Neutrophil (primary cell): Measurements from ENCODE around the gene STK11IP.

Experiments
- H3K27ac ChIP-seq: fragments of 200-600 bp; sonication (generic); 2 replicates; pipeline ENCODE4 v1.5.1; 2016; ENCODE audit warnings: mild to moderate bottlenecking, moderate library complexity
- H3K27me3 ChIP-seq: fragments of 200-600 bp; sonication (generic); 2 replicates; pipeline ENCODE4 v1.6.0; 2016; ENCODE audit warnings: mild to moderate bottlenecking
- H3K36me3 ChIP-seq: fragments of 200-600 bp; sonication (generic); 2 replicates; pipeline ENCODE4 v1.5.1; 2017
- H3K4me1 ChIP-seq, 2 experiments: fragments of 200-600 bp in 1 of 2; sonication (generic) in 1 of 2; 1 replicate in 1 of 2; 2 replicates in 1 of 2; pipeline versions ENCODE4 v1.5.1 to v1.6.1; 2013 to 2016; ENCODE audit warnings: low read depth in 1 of 2, low read length in 1 of 2, mild to moderate bottlenecking in 1 of 2, moderate library complexity in 1 of 2; ENCODE audit not compliant: control insufficient read depth in 1 of 2, insufficient read depth in 1 of 2
- H3K4me3 ChIP-seq, 2 experiments: fragments of 200-600 bp in 1 of 2; sonication (generic) in 1 of 2; 1 replicate in 1 of 2; 2 replicates in 1 of 2; pipeline ENCODE4 v1.5.1; 2013 to 2016; ENCODE audit warnings: low read depth in 1 of 2, low read length in 1 of 2, mild to moderate bottlenecking in 1 of 2, moderate library complexity in 1 of 2
- H3K9me3 ChIP-seq: fragments of 200-600 bp; sonication (generic); 2 replicates; pipeline ENCODE4 v1.5.1; 2016
- TF ChIP-seq, protein P1 (sequence below): fragments of 200-600 bp; sonication (generic); IDR thresholded peaks from 2 replicates; pipeline ENCODE4 v1.5.1; 2016; ENCODE audit warnings: antibody characterized with exemption

STK11IP gene

DNA sequence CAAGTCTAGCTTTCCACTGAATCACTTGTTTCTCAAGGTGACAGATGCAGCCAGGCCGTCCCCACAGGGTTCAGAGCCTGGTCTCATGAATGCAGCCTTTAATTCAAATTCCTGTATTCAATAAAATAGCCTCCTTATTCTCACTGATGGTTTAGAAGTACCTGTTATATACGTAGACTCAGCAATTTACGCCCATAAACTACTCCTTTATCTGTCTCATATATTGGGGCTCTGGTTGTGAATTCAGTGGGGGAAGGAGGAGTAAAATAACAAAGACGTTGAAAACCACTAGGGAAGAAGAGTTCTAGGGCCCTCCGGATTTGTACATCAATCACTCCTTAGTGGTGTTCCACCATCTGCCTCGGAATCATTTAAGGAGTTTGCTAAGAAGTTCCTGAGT lies 28.0 kb upstream of the STK11IP start:
- Histone ChIP-seq H3K9me3 (no peaks in the 10 kb centered on the region), H3K27ac (no peak overlapping the region), H3K36me3 (no peaks in the 10 kb centered on the region), H3K27me3 (peaks cover 75% of the 10 kb centered on the region), H3K4me3 (no peak overlapping the region), H3K4me1 (peaks cover 0 to 10% of the 10 kb centered on the region in 2 experiments)
- TF ChIP-seq, protein P1, sequence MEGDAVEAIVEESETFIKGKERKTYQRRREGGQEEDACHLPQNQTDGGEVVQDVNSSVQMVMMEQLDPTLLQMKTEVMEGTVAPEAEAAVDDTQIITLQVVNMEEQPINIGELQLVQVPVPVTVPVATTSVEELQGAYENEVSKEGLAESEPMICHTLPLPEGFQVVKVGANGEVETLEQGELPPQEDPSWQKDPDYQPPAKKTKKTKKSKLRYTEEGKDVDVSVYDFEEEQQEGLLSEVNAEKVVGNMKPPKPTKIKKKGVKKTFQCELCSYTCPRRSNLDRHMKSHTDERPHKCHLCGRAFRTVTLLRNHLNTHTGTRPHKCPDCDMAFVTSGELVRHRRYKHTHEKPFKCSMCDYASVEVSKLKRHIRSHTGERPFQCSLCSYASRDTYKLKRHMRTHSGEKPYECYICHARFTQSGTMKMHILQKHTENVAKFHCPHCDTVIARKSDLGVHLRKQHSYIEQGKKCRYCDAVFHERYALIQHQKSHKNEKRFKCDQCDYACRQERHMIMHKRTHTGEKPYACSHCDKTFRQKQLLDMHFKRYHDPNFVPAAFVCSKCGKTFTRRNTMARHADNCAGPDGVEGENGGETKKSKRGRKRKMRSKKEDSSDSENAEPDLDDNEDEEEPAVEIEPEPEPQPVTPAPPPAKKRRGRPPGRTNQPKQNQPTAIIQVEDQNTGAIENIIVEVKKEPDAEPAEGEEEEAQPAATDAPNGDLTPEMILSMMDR, result no peak

DNA sequence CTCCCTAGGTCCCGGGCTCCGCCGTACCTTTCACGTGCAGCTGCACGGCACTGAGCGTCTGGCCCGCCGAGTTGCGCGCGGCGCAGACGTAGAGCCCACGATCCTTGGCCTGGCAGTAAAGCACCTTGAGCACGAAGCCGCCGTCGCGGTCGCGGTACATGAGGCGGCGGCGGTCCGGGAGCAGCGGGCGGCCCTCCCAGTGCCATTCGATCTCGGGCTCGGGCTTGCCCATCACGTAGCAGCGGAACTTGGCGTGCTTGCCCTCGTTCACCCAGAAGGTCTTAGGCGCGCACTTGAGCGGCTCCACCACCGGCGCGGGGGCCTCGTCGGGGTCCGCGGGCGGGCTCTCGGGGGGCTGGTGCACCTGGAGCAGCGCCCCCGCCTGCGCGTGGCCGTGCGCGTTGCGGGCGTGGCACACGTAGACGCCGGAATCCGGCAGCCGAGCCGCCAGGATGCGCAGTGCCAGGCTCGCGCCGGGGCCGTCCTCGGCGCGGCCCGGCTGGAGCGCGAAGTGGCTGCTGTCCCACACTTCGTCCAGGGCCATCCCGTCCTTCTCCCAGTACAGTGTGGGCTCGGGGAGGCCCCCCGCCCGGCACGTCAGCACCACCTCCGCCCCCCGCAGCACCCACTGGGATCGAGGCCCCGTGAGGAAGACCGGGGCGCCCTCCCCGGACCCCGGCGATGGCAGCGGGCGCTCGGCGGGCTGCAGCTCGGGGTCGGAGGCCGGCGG lies 27.3 kb upstream of the STK11IP start:
- Histone ChIP-seq H3K4me3 (no peak overlapping the region), H3K27me3 (peaks cover 82% of the 10 kb centered on the region), H3K36me3 (no peaks in the 10 kb centered on the region), H3K27ac (no peak overlapping the region), H3K4me1 (peaks cover 0 to 10% of the 10 kb centered on the region in 2 experiments), H3K9me3 (no peaks in the 10 kb centered on the region)
- TF ChIP-seq, protein P1, result no peak

DNA sequence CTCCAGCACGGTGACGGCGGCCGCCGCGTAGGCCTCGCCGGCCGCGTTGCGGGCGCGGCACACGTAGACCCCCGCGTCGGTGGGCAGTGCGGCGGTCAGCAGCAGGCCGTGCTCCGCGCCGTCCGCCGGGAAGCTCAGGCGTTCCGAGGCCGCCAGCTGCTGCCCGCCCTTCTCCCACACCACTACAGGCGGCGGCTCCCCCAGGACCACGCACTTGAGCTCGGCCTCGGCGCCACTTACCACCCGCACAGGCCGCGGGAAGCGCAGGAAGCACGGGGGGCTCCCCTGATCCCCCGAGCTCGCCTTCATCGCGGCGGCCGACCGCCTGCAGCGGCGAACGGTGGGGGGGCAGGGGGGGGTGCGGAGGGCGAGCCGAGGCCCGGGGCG lies 26.7 kb upstream of the STK11IP start:
- Histone ChIP-seq H3K4me3 (no peak overlapping the region), H3K4me1 (peaks cover 0 to 10% of the 10 kb centered on the region in 2 experiments), H3K36me3 (no peaks in the 10 kb centered on the region), H3K27me3 (peaks cover 88% of the 10 kb centered on the region), H3K9me3 (no peaks in the 10 kb centered on the region), H3K27ac (no peak overlapping the region)
- TF ChIP-seq, protein P1, result no peak

DNA sequence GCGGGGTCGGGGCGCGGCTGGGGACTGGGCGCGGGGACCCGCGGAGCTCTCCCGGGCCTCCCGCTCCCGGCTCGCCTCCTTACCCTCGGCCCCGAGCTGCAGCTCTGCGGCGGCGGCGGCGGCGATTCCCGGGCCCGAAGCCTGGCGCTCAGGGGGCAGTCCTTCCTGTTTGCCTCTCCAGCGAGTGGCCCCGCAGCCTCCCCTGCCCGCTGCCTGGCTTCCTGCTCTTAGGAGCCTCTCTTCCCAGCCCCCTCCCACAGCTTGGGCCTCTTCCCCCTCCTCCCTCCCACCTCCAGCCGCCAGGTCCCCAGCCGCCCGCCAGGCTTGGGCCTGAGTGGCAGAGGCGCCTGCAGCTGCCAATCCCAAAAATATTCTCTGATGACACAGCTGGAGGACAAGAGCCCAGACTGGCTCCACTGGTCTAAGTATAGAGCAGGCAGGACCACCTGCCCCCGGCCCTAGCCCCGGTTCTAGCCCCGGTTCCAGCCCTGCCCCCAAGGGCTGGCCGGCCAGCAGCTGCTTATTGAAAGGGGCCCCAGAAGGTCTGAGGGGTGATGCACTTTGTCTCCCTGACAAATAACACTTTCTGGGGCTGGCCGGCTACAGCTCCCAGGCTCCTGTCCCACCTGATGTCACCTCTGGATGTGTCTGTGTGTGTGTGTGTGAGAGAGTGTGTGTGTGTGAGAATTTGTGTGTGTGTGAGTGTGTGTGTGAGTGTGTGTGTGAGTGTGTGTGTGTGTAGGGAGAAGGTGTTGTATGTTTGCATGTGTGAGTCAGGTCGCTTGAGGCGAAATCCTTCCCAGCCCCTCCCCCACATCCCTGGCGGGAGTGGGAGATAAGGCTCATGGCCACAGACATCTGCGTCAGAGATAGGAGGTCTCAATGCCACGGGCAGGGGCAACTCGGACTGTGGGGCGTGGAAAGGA lies 26.1 kb upstream of the STK11IP start, which contains the start of gene OBSL1:
Gene OBSL1 (minus strand): TSS at position 229 of the 926 bp plus-strand sequence. CDS start 307 bp downstream, outside the sequence.
- Histone ChIP-seq H3K36me3 (no peaks in the 10 kb centered on the region), H3K27me3 (peaks cover 94% of the 10 kb centered on the region), H3K9me3 (no peaks in the 10 kb centered on the region), H3K4me3 (no peak within 1 kb of the TSS), H3K27ac (no peak within 1 kb of the TSS), H3K4me1 (peaks cover 0 to 10% of the 10 kb centered on the region in 2 experiments)
- TF ChIP-seq, protein P1, result no peak

DNA sequence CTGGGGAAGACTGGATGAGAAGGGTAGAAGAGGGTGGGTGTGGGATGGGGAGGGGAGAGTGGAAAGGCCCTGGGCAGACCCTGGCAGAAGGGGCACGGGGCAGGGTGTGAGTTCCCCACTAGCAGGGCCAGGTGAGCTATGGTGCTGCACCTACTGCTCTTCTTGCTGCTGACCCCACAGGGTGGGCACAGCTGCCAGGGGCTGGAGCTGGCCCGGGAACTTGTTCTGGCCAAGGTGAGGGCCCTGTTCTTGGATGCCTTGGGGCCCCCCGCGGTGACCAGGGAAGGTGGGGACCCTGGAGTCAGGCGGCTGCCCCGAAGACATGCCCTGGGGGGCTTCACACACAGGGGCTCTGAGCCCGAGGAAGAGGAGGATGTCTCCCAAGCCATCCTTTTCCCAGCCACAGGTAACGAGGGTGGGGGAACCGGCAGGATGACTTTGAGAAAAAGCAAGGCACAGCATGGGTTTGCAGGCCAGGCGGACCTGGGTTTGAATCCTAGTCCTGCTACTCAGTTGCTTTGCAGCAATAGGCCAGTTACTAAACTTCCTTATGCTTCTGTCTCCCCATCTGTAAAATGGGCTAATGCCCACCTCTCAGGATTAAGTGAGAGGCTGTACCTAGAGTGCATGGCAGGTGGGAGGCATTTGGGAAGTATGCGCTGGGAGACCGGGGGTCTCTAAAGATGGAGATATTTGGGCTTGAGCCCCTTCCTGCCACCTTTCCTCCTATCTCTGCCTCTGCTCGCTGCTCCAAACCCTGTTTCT lies 25.2 kb upstream of the STK11IP start, which contains the start of gene INHA:
Gene INHA (plus strand): TSS at position 74 of the 765 bp plus-strand sequence. CDS start 65 bp downstream, at position 139.
- Histone ChIP-seq H3K9me3 (no peaks in the 10 kb centered on the region), H3K27me3 (peaks cover 98% of the 10 kb centered on the region), H3K36me3 (no peaks in the 10 kb centered on the region), H3K4me3 (no peak within 1 kb of the TSS), H3K4me1 (peaks cover 0 to 10% of the 10 kb centered on the region in 2 experiments), H3K27ac (no peak within 1 kb of the TSS)
- TF ChIP-seq, protein P1, result no peak
